GM21723 (cell line): Measurements from ENCODE around the gene ARHGAP22.

Experiments used
- ATAC-seq: cut with Tn5 transposase; IDR thresholded peaks from one replicate; pipeline ENCODE4 v1.9.1; 2021; ENCODE audit warnings: mild to moderate bottlenecking, moderate library complexity; ENCODE audit not compliant: unreplicated experiment

The ARHGAP22 gene

DNA sequence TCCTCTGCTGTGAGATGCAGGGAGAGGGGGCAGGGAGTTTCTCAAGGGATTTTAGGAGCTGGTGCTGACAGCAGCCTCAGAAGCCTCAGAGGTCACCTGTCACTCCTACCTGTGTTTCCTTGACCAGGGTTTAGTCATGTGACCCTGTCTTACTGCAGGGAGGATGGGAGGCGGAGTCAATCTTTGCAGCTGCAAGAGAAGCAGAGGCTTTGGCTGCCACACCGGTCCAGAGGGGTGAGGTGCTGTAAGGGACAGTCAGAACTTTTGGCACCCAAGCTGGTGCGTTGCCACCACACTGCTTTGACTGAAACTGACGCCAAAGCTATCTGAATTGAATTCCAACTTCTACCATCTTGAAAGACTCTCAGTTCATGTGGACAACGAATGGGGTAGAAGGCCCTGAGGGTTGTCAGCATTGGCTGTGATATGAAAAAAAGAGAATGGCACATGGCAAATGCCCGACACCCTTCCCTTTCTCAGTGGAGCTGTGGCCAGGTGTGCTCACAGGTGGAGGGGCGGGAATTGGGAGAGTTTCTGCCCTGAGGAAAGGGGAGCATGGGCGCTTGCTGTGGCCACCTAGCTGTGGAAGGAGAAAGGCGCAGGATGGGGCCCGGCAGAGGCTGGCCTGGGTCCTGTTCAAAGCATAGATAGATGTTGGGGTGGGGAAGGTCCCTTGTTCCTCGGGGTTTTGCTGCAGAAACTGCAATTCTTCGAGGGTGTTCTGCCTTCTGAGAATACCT, 69.3 kb downstream of the ARHGAP22 start:
- no peak for ATAC-seq

DNA sequence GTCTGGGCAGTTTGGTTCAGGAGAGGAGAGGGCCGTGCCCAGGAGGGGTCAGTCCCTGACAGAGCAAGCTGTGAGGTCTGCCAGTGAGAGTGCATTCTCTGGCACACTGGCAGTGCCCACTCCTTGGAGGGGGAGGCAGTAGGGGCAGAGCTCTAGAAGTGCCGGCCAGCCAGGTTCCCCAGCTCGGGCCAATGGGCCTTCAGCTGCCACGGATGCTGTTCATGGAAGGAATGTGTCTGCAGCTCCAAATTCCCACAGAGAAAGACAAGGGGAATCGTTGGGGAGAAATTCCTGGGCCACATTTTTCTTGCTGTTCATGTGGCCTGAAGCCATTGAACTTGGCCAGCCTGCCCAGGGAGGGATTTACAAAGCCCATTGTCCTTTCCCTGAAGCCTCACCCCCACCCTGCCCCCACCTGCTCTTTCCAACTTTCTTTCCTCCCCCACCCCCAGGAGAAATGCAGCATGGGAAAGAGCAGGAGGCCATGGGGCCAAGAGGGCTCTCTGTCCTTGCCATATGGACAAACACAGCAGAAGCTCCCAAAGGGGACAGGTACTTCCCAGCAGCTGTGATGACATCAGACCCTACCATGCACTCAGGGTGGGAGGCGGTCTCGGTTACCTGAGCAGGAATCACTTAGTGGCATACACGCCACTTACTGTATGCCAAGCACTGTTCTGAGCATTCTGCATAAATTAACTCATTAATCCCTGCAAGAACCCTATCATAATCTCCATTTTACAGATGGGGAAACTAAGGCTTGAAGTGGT, 70.7 kb downstream of the ARHGAP22 start:
- ATAC-seq, result no peak

DNA sequence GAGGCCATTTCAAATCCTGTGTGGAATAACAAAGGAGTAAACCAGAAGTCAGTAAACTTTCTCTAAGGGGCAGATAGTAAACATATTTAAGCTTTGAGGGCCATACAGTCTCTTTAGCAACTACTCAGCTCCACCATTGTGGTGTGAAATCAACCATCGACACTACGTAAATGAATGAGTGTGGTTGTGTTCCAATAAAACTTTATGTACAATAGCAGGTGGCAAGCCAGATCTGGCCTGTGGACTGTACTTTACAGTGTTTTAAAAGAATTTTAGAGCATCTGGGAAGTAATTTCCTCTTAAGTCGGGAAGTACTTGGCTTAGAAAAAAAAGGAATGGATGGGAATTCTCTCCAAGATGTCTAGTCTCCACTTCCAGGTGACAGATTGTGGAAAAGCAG, 71.3 kb downstream of the ARHGAP22 start:
- no peak for ATAC-seq

DNA sequence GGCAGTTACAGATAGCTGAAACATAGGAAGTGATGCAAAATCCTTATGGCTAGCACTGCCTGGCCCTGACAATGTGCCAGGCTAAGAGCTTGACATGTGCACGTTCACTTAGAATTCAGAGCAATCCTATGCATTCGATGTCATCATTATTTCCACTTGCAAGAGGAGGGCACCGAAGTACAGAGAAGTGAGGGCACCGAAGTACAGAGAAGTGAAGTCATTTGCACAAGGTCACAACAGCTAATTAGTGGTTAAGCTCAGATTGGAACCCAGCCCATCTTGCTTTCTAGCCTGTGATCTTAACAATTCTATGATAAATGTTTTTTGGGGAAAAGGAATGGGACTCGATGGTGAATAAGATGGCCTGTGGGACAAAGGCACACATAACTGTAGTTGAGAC, 73.4 kb downstream of the ARHGAP22 start:
- ATAC-seq, result no peak

DNA sequence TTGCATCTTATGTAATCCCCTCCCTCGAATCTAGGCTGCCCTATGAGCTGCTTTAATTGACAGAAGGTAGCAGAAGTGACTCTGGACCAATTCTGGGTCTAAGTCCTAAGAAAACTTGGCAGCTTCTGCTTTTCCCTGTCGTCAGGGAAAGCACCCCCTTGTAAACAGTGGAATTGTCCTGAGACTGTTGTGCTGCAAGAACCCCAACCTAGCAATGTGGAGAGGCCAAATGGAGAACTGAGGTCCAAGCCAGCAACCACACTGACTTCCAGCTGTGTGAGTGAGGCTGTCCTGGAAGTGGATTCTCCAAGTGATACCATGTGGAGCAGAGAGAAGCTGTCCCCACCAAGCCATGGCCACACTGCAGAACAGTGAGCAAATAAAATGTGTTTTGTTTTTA, 75.5 kb downstream of the ARHGAP22 start:
- ATAC-seq, result no peak

DNA sequence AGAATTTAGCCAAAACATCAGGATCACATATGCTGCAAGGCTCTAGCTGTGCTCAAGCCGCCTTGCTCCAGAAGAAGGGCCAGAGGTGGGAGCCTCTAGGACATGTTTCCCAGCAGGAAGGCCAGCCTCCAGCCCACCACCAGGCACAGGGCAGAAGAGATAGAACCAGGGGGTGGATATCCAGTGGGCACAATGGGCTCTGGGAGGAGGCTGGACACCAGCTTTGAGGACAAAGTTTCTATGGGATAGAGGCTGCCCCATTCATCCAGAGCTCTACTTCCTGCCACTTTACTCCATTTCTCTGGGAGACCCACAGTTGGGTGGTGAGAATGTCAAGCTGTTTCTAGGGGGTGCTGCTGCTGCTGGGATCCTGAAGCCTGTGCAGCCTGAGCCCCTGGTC, 77.1 kb downstream of the ARHGAP22 start:
- no peak for ATAC-seq

DNA sequence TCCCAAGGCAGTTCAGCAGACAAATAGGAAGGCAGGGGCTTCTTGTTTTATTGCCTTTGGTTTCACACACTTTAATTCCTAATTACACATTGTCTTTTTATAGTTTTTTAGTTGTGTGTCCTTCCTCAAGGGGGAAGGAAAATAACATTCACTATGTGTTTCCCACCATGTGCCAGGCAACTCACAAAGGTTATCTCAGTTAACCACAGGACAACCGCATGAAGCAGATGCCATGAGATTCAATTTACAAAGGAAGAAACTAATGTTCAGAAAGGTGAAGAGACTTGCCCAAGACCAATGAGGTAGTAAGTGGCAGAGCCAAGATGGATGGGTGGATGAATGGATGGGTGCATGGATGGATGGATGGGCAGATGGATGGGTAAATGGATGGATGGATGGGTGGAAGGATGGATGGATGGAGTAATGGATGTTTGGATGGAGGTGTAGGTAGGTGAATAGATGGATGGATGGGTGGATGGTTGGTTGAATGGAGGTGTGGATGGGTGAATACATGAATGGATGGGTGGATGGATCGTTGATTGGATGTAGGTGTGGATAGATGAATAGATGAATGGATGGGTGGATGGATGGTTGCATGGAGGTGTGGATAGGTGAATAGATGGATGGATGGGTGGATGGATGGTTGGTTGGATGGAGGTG, 77.9 kb downstream of the ARHGAP22 start:
- ATAC-seq, result no peak

DNA sequence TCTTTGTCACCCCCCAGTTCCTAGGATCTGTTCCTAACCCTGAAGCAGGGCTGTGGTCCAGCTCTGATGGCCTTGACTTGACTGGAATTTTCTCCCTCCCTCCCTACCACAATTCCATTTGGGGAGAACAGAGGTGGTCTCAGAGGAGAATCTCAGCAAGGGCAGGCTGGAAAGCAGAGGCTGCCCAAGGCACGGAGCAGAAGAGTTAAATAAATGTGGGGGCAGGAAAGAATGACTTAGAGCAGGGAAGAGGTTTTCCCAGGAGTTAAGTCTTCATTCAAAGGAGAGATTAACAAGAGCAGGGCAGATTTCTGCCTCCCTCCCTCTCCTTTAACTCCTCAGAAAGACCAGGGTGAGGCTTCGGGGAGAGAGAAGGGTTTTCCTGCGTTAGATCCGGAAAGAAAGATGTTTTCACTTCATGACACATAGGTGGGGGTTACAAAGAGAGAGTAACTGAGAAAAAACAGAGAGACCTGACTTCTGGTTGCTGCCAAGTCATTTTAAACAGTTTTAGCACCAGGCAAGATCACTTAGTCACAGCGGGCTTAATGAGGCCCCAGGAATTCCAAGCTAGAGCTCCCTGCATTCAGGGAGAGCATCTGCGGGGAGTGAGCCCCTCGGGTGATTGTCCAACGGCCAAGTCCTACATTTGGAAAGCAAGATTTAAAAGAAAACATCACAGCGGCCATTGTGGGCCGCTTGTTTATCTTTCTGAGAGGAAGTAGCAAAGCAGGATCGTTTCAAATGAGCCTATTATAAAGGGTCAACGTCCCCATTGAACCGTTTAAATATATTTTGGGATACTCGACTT, 78.7 kb downstream of the ARHGAP22 start:
- ATAC-seq, result no peak

DNA sequence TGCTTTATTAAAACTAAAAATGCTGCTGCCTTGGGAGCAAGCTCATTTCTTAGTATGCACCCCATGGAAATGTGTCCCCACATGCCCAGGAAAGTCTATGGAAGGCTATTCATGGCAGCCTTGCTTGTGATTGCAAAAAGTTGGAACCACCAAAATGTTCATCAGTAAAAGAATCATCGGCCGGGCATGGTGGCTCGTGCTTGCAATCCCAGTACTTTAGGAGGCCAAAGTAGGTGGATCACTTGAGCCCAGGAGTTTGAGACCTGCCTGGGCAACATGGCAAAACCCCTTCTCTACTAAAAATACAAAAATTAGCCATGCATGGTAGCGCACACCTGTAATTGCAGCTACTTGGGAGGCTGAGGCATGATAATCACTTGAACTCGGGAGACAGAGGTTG, 79.8 kb downstream of the ARHGAP22 start:
- ATAC-seq, result no peak

DNA sequence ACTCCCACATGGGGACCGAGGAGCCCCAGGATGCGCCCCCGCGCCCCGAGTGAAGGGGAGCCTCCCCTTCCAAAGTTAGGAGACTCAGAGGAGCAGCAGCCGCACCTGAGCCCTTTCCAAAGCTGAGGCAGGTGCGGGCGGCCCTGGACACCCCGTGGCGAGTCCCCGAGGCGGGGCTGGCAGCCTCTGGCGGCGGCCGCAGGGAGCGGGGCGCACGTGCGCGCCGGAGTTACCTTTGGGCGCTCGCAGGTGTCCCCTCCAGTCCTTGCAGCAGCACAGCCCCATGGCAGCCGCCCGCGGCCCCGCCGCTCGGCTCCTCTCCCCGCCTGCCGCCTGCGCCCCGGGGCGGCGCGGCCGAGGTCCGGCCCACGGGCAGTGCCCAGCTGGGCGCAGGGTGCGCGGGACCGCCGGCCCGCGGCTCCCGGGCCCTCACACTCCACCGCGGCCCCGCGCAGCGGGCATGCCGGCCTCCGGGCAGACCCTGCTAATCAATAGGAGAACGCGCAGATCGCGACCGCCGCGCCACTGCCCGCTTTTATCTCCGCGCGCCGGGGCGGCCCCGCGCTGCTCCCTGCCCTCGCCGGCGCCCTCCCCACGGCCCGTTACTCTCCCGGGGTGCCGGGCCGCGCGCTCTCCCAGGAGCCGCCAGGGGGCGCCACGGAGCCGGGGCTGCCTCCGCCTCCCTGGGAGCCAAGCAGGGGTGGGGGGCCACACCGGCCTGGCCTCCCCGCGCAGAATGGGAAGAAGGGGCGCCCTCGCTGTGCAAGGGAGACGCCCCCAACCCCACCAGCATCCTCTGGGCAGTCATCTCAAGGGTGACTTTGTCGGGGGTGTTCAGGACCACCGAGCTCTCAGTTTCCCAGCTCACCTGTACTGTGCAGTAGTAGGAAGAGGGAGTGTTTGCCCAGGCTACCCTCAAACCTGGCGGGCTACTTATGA, 80.8 kb downstream of the ARHGAP22 start:
- ATAC-seq, result no peak

DNA sequence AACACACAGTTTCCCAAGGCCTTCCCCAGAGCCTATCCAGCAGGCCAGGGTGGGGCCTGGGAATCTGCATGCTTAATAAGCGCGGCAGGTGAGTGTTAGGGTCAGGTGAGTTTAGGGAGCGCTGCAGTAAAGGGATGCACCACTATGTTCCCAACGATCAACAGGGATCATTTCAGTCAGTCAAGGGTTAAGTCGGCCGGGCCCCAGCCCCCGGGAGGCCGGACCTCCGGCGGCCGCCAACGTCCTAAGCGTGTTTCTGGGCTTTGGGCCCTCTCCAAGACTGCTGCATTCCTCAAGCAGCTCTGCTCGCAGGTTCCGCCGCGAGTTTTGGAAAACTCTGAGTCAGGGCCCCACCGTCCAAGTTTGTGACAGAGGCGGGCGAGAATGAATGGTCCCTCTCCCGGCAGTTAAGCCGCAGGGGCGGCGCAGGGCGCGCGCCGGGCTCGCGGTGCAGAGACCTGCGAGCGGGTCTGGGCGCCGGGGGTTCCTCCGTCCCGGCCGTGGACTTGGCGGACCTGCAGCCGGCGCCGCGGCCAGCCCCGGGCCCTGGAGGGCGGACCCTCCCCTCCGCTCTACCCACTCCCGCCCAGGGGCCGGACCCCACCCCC, 81.6 kb downstream of the ARHGAP22 start:
- no peak for ATAC-seq

DNA sequence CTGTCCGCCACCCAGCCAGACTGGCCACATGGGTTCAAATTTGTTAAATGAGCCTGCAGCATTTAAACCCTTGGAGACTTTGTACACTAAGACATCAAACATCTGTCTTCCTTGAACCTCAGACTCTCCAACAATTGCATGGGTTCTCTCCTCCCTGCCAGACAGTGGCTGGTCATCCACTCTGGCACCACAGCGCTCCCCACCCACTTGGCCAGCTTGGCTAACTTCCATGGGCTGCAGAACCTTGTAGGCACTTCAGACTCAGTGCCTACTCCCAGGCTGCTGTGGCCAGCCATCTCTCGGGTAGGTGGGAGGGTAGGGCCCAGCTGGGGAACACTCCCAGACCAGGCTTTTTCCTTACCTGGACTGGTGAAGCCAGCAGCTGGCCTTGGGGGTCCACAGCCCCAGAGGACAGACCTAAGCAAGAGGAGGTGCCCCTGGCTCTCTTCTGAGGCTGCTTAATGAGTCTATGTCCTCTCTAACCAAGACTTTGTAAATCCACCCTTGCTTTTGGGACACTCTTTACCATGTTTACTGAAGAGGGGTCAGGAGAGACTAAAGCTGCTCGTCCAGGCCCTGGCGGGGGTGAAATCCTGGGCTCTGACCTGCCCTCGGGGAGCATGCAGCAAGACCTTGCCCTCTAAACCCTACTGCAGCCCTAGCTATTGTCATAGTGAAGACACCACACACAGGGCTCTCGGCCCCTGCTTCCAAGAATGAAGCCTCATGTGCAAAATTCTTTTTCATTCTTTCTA, 82.7 kb downstream of the ARHGAP22 start:
- ATAC-seq, result no peak

DNA sequence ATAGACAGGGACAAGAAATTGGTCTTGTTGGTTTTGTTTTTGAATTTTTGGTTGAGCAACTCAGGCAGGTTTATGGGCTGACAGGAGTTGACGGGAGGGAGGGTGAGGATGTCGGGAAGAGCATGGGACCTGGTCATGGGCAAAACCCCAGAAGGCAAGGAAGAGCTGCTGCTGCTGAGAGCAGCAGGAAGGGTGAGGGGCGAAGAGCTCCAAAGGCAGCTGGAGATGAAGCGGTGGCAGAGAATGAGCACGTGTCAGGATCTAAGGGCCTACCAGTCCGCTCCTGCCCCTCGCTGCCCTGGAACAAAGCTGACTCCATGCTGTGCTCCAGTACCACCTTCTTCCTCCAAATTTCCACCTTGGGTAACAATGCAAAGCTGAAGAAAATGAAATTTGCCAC, 84.3 kb downstream of the ARHGAP22 start:
- ATAC-seq, result no peak

DNA sequence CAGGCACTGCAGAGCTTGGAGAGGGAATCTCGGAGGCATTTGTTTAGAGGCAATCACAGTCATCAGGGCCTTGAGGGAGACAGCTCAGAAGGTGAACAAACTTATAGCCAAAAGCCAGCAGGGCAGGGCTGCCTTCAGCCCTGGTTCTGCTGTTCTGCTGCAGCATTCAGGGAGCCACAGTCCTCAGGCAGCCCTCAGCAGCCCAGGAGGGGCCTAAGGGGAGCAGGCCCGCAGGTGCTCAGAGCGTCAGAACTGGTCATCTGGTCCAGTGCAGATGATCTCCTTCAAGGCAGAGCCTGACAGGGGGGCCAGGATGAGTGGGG, 84.7 kb downstream of the ARHGAP22 start:
- no peak for ATAC-seq

DNA sequence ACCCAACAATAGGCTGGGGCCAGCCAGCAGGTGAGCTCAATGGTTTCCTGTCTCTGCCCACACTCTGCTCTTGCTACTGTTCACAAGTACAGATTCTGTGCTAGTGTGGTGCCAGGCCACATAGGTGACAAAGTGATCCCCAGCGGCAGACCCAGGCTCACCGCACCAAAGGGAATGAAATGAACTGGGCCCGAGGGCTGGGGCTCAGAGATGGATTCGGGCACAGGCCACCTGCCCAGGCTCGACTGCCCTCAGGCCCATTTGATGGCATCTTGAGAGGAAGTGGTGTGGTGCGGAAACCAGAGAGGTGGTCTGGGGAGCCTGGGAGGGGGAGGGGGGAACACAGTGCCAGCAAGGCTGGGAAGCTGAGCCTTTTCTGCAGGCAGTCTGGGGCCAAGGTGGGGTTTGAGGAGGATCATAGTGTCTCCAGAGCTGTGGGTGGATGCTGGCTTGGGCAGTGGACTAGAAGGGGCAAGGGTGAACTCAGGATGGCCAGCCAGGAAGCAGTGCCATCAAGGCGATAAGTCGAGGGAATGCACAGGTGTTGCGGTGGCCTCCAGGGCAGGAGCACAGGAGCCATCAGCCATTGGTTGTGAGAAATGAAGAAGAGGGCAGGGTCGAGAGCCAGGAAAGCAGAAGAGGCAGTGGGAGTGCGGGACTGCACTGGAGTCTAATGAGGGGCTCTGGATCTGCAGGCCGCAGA, 85.2 kb downstream of the ARHGAP22 start:
- ATAC-seq, result no peak

DNA sequence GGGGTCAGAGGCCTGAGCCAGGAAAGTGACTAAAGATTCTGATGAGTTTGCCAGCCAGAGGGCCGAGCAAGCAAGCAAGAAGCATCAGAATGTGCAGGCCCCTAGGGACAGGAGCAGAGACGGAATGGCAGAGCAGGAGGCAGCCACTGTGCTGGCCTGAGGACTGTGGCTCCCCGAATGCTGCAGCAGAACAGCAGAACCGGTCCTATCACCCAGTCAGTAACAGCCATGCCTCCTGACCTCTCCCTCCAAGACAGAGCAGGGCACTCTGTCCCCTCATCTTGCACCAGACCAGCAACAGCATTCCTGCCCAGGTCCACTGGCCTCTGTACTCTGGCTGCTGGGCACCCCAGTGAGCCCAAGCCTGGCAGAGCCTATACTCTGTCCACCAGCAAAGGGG, 85.9 kb downstream of the ARHGAP22 start:
- no peak for ATAC-seq

DNA sequence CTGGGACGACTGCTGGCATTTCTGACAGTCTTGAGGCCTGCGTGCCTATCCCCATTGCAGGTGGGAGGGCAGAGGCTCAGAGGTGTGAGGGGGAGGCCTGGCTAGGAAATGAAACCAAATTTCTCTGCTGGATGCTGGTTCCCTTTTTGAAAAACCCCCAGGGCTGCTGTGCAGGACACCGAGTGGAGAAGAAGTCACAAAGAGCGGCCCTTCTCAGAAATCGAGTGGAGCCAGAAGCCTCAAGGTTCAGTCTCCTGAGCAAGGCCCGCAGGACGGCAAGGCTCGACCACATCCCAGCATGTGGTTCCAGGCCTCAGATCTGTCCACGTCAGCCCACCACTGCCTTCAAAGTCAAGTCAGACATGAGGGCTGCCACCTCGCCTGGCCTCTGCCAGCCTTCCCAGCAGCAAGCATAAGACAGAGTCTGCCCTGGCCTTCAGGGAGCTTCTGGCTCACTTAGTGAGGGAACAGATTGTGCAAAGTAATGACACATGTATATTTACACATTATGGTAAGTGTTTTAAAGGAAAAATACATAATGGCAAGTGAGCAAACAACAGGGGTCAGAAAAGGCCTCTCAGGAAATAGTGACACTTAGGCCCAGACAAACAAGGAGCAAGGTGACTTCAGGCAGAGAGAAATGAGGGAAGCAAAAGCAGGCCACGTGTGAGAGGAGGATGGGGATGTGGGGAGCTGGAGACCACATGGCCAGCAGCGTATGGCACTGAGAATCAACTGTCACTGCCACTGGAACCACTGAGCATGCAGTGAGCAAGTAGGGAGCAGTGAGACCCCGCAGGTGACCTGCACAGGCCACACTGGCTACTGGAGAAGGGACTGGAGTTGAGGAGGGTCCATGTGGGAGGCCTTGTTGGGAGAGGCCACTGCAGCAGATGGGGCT, 86.7 kb downstream of the ARHGAP22 start:
- no peak for ATAC-seq
